GM18520 (cell line): ENCODE measurements around the gene APCDD1L.
"Not testable (repeated sequence)": the region's sequence is repeated elsewhere in the genome, so short reads cannot be mapped to it uniquely, and the experiment has no call there.

Source experiments
- ATAC-seq: cut with Tn5 transposase; IDR thresholded peaks from one replicate; pipeline ENCODE4 v1.9.1; 2021; ENCODE audit not compliant: unreplicated experiment

The APCDD1L gene

GRCh38 chr20:58446264-58446959, 68.8 kb downstream of the APCDD1L start:
- no peak for ATAC-seq

GRCh38 chr20:58444746-58445255, 70.4 kb downstream of the APCDD1L start:
- ATAC-seq = no peak

- no peak for ATAC-seq
These were observed 73.5 kb downstream of the APCDD1L start for GRCh38 chr20:58441723-58442122.

GRCh38 chr20:58440021-58440767, 75.0 kb downstream of the APCDD1L start:
- ATAC-seq = no peak

- no peak for ATAC-seq
These were observed 76.0 kb downstream of the APCDD1L start for GRCh38 chr20:58438970-58439808.

- no peak for ATAC-seq
These were observed 78.1 kb downstream of the APCDD1L start for GRCh38 chr20:58436868-58437645.

GRCh38 chr20:58435237-58435636, 80.0 kb downstream of the APCDD1L start:
- no peak for ATAC-seq

- no peak for ATAC-seq
These were observed 80.9 kb downstream of the APCDD1L start for GRCh38 chr20:58434326-58434725.

- ATAC-seq = no peak
These were observed 81.4 kb downstream of the APCDD1L start for GRCh38 chr20:58433759-58434158.

GRCh38 chr20:58433029-58433647, 82.1 kb downstream of the APCDD1L start:
- no peak for ATAC-seq

GRCh38 chr20:58432186-58432954, 82.8 kb downstream of the APCDD1L start:
- no peak for ATAC-seq

- ATAC-seq = no peak
These were observed 84.1 kb downstream of the APCDD1L start for GRCh38 chr20:58431134-58431533.

- ATAC-seq = no peak
These were observed 85.9 kb downstream of the APCDD1L start for GRCh38 chr20:58429303-58429702.

- ATAC-seq = no peak
These were observed 86.8 kb downstream of the APCDD1L start for GRCh38 chr20:58428364-58428763.

GRCh38 chr20:58427571-58427970, 87.6 kb downstream of the APCDD1L start:
- ATAC-seq = not testable (repeated sequence)

GRCh38 chr20:58424218-58424969, 90.8 kb downstream of the APCDD1L start:
- no peak for ATAC-seq

GRCh38 chr20:58421497-58421850, 93.7 kb downstream of the APCDD1L start:
- ATAC-seq = no peak

- no peak for ATAC-seq
These were observed 94.3 kb downstream of the APCDD1L start for GRCh38 chr20:58420798-58421496.
